ENCODE results near the gene RYR2.

RYR2 gene

DNA sequence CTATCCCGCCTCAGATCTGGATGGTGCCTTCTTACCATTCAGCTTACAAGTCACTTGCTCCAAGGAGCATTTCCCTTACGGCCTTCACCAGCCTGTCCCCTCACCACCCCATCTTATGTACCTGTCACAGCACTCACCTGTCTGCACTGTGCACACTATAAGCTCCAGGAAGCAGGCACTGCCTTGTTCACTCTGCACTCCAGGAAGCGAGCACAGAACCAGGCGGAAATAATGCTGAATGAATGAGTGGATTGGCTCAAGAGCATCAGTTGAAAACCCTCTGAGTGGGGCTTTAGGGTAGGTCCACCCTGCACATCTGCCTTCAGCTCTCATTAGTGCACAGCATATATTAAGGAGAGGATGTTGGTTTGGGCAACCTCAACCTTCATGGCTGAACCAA is 8.9 kb upstream of the RYR2 start:
- no peak for DNase-seq

DNA sequence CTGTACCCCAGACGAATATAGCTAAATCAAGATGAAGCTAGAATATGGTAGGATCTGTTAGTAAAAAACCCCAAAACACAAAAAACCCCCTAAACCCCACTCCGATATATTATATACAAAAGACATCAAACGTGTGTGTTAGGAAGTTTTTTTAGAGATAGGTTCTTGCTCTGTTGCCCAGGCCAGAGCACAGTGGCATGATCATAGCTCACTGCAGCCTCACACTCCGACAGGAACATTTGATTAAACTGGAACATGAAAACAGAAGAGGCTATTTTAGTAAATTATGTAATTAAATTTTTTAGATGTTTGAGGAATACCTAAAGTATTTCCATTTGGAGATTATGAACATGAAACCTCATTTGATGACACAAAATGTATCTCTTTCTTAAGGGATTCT is 8.2 kb upstream of the RYR2 start:
- no peak for DNase-seq

DNA sequence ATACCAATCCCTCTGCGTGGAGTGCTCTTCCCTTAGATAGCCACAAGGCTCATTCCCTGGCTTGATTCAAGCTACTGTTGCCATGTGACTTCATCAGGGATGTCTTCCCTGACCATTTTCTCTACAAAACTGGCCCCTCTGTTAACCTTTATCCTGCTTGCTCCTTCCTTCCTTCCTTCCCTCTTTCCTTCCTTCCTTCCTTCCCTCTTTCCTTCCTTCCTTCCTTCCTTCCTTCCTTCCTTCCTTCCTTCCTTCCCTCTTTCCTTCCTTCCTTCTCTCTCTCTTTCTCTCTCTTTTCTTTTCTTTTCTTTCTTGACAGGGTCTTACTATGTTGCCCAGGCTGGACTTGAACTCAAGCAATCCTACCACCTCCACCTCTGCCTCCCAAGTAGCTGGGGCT is 6.2 kb upstream of the RYR2 start:
- no peak for DNase-seq

DNA sequence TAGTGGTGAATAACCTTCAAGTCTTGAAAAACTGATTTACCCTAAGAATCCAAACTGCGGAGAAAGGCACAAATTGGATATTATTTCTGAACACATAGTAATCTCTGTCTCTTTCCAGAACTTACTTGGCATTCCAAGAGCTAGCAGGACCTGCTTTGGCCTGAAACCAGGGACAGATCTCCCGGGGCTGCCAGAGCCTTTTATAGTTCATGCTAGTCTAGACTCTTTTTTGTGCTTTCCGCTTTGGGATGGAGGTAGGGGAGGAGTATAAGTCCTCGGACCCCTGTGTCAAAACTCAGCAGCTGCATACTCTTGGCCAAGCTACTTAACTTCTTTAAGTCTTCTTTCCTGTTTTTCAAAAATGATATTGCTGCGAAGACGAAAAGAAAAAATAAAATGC is 3.8 kb upstream of the RYR2 start:
- no peak for DNase-seq

DNA sequence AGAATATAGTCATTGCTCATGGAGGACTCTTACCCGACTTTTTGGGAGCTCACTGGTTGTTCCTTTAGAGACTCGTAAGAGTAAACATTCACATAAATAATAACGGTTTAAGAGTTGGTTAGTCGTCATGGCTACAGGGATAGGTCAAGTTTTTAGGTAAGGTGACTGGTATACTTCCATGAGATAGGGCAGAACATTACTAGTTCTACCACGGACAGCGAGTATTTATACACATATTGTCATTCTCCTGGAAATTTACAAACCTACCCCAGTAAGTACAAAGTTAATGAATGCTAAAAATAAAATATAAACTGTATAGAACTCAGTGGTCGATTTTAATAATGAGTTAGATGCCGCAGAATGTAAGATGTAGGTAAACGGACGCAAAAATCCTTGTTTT is 1.2 kb upstream of the RYR2 start:
- no peak for DNase-seq

DNA sequence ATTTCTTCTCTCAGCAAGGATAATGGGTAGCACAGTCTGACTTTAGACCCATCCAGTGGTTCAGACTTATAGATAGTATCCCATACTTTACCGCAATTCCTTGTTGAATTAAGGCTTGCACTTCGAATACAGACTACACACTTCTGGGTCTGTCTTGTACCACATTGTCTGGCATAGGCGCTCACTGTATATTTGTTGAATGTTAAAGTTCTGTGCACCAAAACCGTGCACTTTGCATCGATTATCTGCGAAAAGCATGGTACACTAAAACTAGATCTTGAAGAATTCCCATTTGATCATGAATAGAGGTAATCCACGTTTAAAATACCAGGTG is 556 bp upstream of the RYR2 start:
- DNase-seq, result no peak

DNA sequence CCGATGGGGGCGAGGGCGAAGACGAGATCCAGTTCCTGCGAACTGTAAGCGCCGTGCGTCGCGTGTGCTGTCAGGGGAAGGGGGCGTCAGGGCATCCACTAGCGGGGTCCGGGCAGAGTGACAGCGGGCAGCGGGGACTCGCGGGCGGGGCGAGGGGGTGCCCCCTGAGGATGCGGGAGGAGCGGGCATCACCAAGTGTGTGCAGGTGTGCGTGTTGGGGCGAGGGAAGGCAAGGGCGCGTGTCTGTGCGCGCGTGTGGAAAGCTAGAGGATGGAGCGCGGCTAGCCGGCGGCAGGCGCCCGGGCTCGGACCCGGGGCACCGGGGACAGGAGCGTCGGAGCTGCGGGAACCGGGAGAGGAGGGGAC is 525 bp downstream of the RYR2 start:
- DNase-seq, result no peak

DNA sequence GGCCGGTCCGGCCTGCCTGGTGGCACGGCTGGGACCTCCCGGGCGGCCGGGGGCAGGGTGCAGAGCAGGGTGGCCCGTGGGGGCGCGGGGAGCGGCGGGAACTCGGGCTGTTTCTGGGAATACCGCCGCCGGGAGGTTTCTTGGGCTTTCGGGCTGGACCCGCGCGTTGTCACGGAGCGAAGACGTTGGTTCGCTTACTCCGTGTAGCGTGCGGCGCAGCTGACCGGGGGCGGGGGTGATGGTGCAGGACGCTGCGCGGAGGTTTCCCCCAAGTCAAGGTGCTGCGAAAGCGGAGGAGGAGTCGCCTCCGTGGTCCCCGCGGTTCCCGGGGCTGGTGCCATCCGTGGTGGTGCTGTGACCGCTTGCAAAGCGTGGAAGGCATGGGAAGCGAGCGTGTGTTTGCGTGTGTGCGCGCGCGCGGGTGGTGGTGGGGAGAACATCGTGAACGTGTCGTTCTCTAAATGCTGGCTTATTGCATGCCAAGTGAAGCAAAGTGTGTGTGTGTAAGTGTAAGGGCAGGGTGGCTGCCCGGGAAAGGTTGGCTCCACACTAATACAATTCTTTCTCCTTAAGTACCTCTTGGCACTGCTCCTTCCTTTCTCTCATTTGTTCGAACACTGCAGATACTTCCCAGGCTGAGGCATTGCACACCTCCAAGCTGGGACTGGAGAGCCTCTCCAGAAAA is 1.1 kb downstream of the RYR2 start:
- no peak for DNase-seq

DNA sequence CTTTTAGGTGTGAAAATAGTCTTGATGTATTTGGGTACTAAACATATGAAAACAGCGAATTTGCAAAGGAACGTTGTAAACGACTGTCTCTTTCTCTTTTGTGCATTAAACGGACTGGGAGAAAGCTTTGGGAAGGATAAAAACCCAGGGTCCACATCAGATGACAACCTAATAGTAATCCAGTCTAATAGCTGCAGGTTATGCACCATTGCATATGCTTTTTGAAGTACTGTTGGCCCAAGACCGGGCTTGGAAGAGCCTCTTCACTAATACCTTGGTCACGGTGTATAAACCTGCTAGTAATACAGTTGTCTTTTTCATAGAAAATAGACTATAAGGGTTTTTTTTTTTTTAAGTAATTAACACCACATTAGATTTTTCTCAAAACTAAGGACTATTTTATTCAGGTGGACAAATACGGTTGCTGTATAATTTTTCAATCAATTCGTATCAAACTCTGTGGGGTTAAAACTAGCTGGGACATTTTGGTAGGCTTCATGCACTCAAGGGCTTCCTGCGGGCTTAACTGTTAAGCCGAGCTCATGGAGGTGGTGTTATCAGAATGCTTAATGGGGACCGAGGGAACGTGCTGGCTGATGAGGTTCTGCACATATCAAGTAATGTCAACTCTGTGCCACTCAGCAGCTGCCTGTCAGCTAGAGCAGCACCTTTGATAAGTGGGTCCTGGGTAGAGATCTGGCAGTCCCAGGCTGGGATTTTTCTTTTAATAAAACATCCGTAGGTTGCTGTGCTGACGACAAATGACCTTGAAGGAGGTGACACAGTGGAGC is 2.1 kb downstream of the RYR2 start:
- DNase-seq, result no peak

DNA sequence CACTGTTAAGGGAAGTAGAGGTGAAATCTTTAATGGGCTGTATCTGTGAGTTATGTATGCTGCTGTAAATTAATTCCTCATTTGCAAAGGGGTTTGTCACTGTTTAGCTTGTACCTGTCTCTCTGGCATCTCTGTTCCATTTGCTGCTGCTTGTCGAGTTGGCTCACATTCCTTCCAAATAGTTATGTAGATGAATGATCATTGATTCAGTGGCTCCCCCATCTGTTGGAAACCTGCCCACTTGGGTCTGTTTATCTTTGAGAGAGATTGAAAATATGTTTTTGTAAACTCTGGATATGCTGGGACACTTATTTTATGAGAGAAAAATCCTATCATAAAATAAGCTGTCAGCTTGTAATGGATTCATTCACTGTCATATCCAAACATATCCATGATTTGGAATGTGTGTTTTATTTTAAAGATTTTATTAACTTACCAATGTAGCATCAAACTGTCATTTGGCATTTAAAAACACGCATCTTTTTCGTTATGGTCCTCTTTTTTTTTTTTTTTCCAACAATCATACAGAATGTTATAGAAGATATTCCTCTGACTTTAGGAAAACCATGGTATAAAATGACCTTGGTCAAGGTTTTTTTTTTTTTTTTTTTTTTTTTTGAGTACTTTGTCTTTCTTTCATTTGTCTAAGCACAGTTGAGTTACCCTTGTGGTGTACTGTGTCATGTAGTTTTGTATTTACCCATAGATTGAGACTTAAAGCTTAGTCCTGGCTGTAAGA is 3.5 kb downstream of the RYR2 start:
- DNase-seq, result no peak

DNA sequence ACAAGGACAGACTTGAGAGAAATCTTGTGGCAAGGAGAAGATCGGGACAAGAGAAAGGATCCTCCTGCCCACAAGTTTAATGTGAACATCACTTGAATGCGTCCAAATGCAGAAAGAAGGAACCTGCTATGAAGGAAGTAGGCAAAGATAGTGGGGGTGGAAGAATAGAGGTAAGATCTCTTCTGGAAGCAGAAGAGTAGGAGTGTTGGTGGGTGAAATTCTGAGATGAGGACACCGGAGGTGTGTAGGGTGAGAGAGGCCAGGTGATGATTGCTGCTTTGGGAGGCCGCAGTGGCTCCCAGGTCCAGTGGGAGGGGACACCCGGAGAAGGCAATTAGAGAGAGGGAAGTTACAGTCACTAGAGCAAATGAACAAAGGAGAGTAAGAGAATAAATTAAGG is 6.8 kb downstream of the RYR2 start:
- DNase-seq, result no peak

DNA sequence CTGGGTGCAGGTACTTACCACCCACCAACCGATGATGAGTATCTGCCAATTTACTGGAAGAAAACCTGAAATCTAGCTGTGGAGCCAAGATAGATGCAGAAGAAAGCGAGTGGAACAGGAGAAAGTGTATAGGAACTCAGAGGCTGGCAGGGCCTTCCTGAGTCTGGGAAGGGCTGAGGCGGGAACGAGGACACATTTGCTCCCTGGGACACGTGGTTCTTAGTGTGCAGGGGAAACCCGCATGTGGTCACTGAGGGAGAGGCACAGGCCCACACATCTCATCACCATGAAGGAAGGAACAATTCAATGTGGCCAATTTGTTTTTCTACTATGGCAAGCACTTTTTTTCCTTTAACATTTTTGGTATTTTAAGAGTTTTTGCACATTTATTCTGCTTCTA is 8.2 kb downstream of the RYR2 start:
- no peak for DNase-seq

DNA sequence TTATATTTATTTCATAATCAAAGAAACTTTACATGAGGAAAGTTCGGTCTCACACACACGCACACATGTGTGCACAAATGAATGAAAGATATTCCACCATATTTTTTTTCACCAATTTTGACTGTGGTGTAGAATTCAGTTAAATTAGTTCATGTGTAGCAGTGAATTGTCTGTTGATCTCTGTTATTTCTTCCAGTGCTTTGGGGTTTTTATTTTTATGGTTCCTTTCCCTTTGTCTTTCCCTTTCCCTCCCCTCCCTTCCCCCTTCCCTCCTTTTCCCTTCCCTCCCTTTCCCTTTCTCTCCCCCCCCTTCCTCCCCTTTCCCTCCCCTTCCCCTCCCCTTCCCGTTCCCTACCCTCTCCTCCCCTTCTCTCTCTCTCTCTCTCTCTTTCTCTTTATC is 8.9 kb downstream of the RYR2 start:
- DNase-seq, result no peak

DNA sequence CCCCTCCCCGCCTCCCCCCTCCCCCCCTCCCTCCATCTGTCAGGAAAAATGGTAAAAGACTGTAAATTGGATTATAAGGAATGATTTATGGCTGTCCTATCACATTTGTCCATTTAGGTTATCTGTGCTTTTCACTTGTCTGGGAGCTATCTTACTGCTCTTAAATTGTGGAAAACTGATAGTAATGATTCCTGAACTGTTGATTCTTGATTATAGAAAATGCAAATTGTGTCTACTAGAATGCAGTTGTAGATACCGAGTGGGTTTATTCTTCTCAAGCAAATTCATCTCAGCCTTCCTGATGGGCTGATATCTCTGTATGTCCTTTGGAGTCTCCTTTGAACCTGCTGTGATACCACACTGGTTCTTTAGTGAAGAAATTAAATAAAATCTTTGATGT is 12.3 kb downstream of the RYR2 start:
- DNase-seq, result no peak

DNA sequence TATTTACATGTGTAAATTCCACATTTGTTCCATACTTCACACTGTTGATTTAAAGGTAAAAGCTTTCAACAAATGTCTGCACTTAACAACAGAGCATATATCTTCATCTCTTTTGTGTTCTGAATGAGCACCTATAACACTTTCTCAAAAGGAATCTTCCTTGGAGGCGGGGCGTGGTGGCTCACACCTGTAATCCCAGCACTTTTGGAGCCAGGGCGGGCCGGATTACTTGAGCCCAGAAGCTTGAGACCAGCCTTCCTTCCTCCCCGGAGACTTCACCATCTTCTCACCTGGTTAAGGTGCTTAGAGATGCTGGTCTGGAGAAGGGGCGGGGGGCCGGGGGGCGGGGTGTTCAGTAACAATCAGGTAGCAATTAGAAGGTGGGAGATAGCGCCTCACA is 16.5 kb downstream of the RYR2 start:
- no peak for DNase-seq

DNA sequence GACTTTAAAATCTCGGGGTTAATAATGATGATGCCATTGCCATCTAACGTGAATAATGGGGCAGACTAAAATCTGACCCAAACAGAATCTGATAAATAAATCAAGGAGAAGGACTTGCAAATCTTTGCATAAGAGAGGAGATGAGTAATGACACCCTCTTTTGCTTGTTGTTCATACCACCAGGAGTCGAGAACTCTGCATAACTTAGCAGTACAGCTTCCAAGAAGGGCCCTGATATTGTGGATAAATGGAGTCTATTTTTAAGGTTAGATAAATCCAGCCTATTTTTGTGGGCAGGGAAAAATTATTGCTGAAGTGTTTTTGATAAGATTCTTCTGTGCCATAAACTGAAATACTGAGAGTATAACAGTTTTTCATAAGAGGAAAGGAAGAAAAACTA is 17.3 kb downstream of the RYR2 start:
- DNase-seq, result no peak

DNA sequence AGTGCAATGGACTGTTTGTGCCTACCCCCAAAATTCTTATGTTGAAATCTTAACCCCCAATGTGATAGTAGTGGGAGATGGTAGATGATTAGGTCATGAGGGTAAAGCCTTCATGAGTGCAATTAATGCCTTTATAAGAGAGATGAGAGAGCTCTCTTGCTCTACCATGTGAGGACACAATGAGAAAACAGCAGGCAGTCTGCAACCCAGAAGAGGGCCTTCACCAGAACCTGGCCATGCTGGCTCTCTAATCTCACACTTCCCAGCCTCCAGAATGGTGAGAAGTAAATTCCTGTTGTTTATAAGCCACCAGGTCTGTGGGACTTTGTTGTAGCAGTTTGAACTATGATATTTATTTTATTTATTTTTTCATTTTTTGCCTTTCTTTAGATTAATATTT is 21.0 kb downstream of the RYR2 start:
- DNase-seq, result no peak

DNA sequence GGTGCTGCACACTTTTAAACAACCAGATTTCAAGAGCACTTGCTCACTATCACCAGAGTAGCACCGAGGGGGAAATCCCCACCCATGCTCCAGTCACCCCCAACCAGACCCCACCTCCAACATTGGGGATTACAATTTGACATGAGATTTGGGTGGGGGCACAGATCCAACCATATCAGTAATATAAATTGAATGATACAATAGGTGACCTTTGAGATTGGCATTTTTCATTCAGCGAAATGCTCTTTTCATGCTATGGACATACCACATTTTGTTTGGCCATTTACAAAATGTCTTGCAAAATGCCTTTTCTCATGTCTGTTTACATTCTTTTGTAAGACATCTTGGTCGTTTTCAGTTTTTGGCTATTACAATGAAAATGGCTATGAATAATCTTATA is 23.9 kb downstream of the RYR2 start:
- DNase-seq, result no peak

DNA sequence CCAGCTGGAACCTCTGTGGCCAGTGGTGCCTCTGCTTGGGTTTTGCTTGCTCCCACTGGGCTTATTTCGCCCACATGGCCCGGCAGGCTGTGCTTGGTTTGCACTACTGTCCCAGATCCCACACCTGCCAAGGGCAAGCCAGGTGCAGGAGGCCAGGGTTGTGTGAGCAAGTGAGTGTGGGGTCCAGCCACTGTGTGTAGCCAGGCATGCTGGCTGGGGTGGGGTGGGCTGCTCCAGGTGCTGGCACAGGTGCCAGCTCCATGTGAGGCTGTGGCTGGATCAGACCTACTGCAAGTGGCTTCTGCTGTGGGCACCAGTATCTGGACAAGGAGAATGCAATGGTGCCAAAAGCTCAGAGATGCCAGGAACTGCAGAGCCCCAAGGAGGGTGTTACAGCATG is 28.5 kb downstream of the RYR2 start:
- DNase-seq, result no peak

DNA sequence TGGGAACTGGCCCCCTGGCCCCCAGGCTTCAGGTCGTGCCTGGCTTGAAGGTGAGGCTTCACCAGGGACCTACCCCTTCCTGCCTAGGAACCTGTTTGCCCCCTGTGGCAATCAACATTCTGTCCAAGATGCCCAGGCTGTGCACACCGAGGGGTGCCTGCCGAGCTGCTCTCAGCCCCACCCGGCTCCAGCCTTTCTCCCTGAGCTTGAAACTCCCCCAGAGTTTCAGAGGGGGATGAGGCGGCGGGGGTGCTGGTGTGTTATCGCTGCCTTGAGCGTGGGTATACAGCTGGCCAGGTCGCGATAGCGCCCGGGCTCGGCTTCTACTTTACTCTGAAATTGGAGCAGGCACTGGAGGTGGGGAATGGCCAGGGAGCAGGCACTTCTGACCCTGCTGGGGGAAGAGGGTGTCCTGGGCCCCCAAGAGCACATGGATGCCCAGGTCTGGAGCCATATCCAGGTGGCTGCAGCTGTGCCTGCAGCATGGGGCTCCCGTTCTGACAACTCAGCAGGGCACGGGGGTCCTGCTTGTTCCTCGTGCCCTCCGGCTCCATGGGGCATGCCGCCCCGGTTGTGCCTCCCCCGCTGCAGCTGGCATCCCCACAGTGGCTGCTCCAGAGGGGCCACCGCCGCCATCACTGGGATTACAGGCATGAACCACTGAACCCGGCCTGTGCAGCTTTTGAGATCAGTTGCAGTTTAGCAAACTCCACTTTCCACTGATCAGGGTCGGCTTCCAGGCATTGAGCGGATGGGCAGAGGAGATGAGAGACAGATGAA is 29.8 kb downstream of the RYR2 start:
- no peak for DNase-seq

DNA sequence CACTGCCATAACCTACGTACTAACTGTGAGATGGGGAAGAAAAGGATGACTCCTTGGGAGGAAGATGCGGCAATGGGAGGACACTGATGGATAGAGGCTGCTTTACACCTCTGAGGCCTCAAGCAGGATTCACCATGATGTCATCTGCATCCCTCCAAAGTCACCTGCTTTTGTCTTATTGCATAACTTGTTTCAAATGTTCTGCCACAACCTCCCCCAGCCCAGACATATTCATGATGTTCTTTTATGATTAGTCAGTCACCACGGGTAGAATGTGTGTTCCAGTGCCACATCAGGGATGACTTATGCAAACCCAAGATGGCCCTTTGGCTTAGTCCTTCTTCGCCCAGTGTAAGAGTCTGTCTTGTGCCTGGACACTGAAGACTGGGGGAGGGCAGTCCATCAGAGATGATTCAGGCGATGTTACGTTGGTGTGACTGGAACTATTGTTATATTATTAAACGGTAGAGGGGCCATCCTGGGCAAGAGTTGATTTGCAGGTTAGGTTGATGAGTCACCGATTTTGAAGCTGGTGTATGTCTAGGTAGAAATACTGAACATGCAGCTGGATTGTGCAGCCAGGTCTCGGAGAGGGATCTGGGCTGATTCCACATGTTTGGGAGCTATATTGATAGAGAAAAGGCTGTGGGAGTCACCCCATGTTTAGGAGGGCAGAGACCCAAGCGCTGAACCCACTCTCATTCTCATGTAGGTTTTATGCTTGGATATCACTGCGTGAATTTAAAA is 32.6 kb downstream of the RYR2 start:
- no peak for DNase-seq

DNA sequence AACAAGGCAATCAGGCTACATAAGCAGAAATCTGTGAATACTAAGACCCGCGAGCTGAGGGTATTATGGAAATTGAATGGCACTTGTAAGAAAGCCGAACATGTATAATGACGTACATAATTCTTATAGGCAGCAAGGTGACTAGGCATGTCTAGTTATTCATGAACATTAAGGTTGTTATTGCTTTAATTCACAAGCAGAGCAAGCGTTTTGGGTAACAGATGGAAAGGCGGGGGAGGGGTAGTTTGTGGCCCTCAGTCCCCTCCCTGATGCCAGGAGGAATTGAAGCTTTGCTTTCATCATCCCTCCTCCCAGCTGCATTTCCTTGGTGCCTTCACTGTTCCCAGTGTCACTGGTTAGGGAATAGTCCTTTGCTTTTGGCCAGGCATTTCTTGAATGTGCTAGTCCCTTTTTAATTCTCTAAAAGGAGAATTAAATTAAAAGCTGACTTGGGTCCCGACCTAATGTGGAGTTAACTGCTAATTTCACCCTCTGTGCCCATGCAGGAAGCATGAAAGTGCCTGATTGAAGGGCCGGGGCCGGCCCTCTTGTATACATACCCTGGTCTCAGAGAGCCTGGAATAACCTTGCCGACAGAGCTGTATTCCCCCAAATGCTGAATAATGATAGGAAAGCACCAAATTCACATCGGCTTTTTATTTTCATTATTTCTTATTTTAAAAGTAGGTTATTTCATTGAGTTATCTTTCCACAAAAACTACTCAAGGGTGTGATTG is 42.5 kb downstream of the RYR2 start:
- DNase-seq, result no peak
